ENCODE measurements around the gene CLEC16A.
A peak's percentile ranks its signal among the peaks of the same experiment; 100 is the strongest.
"Not testable (repeated sequence)": the region's sequence is repeated elsewhere in the genome, so short reads cannot be mapped to it uniquely, and the experiment has no call there.

Gene CLEC16A

DNA sequence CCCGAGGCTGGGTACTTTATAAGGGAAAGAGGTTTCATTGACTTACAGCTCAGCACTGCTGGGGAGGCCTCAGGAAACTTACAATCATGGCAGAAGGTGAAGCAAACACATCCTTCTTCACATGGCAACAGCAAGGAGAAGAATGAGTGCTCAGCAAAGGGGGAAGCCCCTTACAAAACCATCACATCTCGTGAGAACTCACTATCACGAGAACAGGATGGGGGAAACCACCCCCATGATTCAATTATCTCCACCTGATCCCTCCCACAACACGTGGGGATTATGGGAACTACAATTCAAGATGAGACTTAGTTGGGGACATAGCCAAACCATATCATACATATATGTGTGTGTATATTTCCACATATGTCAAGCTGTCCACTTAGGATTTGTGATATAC, 22.2 kb downstream of the CLEC16A start:
- DNase-seq = not testable (repeated sequence)

DNA sequence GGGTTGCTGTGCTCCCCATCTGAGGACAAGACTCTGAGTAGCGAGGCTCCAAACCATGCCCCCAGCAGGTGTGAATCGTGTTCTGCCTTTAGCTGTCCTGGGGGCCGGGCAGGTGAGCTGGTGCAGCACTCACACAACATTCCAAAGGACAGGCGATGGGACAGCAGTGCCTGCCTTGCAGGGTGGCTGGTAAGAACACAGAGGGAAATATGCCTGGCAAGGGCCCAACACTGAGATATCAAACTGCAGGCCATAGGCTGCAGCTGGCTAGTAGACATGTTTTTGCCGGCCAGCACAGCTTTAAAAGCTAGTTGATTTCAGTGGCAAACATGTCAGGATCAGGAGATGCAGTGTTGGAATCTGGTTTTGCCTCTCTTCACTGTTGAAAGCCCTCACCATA, 23.6 kb downstream of the CLEC16A start:
- no peak for DNase-seq

DNA sequence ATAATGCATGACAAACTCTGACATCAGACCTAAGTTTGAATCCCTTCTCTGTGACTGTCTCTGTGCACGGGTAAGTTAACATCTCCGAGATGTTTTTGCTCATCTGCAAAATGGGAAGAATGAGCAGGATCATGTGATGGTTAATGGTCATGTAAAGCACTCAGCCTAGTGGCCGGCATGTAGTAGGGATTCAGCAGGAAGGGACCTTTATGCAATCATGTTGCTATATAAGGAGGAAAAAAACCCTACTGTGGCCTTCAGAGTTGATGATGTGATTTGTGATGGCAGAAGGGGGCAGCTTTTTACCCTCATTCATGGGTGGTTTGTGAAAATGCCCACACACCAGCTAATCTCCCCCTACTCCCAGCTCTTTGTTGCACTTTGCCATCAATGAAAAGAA, 24.1 kb downstream of the CLEC16A start:
- no peak for DNase-seq

DNA sequence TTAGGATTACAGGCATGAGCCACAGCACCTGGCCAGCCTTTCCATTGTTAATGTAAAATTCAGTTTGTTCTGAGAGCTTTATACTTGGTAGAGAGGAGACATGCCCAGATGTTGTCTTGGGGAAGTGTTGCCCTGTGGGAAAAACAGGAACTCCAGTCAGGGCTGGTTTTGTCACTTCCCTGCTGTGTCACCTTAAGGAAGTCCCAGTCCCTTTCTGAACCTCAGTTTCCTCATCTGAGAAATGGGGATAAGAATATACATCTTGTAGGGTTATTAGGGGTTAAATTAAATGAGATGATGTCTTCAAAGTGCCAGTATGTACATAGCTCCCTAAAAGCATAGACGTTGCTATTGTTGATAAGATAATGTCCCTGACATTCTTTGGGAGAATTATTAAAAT, 25.3 kb downstream of the CLEC16A start:
- no peak for DNase-seq

DNA sequence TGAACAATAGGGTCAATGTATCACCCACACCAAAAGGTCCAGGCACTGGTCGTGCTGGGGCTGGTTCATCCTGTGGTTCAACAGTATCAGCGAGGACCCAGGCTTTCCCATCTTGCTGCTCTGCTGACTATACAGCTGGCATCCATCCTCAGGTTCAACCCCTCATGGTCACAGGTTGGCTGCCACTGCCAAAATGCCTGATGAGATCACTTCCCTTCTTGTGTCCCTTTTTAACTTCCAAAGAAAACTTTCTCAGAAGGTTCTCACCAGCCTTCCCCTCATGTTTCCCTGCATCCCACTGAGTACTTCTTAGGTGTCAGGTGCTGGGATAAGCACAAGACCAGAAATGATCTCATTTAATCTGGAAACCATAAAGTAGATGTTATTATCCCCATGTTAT, 25.7 kb downstream of the CLEC16A start:
- DNase-seq = no peak

DNA sequence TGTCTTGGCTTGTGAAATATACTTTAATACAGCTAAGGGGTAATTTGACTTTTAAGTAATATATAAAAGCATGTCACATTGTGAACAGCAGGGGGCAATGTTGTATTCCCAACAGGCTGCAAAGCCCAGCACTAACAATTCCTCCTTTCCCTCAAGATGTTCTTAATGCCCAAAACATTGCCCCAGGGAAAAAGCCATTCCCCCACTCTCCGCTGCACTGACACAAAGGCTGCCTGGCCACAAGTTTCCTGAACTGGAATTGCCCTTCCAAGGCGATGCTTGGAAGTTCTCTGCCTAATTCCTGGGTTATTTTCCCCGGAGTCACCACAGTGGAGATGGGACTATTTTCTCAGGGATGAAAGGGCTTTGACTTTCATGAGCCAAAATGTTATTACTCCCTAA, 27.2 kb downstream of the CLEC16A start:
- peak in 6 of 14 donors; percentile 7 to 47 (median 22) for DNase-seq

DNA sequence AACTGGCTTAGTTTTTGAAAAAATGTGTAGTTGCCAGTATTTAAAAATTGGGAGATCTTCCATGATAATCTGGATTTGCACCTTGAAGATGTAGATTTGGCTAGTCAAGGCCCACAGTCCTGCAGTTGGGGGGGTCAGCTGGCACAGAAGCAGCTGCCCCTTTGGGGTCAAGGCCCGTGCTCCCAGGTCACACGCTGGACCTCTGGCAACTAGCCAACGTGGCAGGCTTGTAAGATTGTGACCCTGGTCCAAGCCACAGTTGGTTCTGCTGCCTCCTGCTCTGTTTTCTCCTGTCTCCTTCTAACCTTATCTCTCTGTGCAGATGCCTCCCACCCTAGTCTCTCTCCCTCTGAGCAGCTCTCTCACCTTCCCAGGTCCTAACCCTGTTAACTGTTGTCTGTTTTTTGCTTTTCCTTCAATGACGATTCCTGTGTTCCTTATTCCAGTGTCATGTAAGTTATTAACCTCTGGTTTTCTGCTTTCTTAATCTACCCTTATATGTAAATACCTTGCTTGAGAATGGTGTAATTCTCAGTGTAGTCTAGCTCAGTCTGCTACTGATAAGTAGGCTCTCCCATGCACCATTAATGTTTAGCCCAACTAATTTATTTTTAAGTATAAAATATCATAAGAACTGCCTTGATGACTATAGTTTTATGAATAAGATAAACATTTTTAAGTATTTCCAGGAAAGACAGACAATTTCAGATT, 27.9 kb downstream of the CLEC16A start:
- DNase-seq = no peak

DNA sequence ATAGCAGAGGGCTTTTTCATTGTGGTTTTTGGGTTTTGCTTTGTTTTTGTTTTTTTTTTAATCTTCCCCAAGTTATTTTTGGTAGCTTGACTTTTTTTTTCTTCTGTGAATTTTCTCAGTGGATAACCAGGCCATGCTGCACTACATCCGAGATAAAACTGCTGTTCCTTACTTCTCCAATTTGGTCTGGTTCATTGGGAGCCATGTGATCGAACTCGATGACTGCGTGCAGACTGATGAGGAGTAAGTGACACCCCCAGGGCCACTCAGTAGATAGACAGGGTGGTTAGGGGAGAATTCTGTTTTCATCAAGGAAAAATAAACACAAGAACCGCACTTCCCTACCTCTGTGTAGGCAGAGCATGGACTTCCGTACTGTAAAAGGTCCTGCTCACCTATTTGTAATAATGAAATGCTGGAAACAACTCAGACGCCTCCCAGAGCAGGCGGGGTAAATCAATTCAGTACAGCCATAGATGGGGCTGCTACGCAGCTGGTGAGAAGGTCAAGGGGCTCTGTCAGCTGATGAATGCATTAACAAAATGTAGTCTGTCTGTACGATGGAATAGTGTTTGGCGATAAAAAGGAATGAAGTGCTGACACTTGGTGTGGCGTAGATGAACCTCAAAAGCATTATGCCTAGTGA, 28.6 kb downstream of the CLEC16A start:
- DNase-seq = no peak

DNA sequence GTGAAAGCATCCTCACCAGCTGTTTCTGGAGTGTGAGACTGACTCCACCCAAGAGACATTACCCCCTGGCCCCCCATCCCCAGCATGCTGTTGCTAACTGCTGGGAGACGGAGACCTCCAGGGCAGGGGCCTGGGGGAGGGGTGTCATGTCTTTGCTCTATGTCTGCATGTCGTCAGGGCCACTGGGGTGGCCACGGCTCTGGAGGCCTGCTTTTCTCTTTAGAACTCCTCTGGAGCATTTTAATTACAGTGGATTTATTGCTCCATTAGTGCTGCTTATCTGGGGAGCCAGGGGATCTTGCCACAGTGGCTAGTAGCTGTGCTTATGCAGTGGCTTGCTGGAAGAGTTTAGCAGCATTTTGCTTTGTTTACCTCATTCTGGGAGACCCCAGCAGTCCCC, 32.3 kb downstream of the CLEC16A start:
- no peak for DNase-seq

DNA sequence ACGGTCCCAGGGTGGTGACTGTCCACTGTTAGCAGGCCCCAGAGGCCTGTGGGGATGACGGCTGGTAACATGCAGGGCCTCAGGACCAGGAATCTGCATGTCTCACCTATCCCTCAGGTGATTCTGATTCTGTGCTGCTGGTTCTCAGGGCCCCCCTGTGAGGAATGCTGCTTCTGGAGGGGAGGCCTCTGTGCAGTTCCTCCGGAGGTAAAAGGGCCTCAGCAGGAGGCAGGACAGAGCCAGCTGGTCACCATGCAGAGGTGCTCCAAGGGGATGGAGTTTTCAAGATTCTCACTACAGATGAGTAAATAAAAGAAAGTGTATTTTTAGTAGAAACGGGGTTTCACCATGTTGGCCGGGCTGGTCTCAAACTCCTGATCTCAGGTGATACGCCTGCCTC, 33.8 kb downstream of the CLEC16A start:
- DNase-seq = no peak

DNA sequence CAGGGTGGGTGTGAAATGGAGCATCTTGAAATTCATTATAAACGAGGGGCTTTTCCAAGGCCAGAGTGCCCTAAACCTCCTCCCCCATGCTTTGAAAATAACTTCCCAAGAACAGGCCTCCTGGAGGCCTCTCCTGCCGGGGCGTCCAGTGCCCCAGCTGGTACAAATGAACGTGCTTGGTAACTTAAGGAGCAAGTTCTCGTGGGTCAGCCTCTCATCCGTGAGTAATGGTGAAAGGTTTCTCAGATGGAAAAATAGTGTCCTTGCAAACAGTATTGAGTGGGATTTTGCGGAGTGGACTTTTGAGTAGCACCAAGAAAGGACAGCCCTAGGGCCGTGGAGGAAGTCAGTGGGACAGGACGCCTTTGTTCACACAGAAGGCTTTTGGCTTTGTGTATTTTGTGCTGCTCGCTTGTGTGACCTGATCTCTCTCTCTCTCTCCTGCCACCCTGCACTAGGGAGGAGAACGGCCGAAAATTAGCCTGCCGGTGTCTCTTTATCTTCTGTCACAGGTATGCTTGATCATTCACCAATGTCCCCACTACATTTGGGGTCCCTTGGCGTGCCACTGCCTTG, 34.6 kb downstream of the CLEC16A start:
- peak in 3 of 14 donors; percentile 3 to 10 (median 7) for DNase-seq

DNA sequence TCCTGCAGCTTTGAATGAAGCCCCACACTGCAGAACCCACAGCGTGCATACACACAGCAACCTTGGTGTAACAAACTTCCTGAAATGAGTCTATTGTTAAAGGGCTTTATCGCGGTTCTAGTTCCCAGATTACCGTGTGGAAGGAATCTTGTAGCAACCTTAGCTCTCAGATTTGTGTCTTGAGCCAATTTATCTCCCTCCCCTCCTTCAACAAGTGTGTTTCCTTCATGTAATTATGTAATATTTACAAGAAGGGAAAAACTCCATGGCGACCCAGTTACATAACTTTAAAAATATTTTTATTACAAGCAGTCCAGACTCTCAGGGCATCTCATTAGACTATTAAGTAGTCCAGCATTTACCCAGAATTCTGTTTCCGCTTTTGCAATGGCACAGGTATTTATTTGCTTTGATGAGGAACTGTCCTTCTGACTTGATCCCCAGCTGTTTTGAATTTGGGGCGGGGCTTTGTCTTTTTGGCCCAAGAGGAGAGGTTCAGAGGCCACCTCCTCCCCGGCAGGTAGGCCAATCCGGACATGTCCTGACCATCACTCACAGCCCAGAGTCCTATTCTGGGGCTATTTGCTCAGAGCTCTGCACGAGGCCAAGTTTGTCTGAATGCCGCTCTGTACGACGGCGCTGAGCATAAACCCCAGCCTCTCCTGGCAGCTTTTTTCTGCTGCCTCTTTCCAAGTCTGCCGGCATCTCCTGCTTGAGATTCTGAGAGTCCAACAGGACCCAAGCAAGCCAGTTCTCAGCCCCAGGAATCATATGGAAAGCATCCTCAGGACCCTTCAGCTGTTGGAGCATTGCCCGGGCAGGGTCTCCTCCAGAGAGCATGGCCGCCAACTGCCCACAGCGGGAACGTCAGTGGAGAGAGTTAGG, 35.6 kb downstream of the CLEC16A start:
- DNase-seq = peak in 11 of 14 donors; percentile 6 to 38 (median 19)

DNA sequence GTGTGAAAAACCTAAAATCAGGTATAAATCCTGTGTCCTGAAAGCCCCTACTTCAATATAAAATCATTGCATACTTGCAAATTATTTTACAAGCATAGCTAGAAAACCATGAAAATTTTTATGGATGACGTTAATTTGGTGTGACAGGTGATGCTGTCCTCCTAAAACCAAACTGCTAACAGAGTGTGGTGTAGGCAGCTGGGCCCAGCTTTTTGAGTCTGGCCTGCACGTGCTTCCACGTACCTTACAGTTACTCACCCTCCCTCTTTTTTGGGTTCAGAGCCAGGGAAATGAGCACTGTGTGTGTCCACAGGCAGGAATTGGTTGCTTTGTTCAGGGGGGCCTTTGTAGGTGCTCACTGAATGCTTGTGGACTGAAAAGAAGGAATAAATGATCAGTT, 36.4 kb downstream of the CLEC16A start:
- peak in 1 of 14 donors; percentile 12 for DNase-seq

DNA sequence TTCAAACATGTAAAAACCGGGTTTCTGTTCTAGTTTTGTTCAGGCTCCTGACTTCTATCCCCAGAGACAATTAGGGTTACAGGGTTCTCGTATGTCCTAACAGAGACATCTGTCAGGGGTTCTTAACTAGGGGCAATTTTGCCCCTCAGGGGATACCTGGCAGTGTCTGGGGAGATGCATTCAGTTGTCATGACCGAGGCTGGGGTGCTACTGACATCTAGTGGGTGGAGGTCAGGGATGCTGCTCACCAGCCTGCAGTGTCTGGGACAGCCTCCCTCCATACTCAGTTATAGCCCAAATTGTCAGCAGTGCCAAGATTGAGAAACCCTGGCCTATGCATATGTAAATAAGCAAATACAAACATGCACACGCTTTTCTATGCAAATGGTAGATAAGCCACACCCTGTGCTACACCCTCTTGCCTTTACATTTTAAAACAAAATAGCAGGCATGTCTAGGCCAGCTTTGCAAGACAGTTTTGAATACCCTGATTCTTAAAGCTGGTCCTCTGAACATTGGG, 37.4 kb downstream of the CLEC16A start:
- DNase-seq = peak in 1 of 14 donors; percentile 1

DNA sequence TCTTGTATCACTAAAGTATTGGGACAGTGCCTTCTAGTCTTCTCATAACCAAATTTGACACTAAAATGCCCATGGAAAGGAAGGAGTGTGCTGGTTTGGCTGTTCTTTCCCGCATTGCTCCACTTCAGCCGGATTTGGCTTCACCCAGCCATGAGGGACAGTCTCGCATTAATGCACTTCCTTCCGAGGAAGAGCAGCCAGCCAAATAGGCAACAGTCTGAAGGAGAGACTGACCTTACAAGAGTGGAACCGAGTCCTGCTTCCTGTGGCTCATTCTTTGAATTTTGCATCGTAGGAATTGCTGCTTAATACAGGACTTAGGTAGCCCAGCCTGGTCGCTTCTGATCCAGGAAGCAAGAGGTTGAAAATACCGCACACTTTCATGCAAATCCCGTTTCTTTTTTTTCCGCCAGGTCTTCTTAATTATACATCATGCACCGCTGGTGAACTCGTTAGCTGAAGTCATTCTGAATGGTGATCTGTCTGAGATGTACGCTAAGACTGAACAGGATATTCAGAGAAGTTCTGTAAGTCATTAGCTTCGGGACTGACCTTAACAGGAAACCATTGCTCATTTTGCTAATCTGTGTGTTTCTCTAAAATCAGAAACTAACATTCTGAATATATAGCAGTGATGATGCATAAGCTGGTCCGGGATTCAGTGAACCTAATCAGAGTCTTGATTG, 38.2 kb downstream of the CLEC16A start:
- DNase-seq = no peak

DNA sequence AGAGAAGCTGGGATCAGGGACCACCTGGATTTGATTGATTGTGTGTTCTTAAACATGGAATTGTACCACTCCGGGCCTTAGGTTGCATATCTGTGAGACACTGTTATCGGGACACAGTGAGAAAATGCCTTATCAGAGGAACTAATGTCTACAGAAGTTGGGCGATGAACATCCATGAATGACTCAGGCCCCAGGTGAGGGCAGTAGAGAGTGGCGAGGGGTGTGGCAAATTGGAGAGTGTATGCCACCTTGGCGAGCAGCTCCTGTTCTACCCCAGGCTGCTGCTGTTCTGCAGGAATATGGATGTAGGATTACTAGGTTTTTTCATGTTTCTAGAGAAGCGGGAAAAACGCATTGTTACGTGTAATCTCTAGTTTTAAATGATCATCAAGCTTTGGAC, 38.8 kb downstream of the CLEC16A start:
- no peak for DNase-seq

DNA sequence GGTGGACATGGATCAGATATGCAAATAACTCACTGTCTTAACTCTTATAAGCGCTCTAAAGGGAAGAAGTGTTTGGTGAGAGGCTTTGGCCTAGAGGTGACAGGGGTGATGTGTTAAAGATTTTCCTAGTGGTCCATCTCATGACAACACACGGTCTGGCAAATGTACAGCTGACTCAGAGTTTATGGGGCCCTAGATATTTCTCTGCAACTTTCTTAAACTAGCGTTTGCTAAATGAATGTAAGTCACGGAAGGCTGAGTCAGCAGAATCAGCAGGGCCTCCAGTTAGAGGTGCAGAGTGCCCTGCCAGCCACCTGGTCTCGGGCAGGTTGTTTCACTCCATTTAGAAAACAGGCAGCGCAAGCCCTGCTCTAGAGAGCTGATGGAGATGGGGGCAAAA, 40.1 kb downstream of the CLEC16A start:
- no peak for DNase-seq

DNA sequence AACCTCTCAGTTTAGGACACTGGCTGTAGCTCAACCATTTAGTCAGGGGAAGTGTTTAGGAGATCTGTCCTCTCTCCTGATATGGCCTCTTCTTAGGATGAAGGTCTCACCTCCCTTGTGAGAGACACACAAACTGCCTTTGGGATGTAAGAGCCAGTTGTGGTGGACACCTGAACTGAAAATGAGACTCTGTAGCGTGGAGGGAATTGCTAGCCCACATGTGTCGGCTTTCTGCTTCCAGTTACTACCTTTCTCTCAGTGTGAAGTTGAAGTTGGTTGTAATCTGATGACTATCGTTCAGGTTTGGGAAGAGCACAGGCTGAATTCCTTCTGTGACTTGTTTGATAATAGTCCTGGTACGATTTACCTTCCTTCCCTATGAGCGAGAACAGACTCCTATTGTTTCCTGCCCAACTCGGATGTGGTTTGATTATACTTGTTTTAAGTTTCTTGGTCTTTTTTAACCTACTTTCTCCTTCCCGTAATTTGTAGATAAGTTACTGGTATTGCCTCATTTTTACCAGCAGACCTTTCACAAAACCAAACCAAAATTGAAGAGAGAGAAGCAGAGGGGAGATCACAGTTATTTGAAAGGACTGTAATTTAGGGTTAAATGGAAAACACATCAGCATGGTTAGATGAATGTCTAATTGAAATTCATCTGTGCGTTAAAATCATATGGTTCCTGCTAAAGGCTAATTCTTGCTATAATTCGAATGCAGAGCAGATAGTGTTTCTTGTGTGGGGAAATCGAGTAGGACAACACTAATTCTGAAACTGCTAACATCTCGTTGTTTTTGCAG, 43.2 kb downstream of the CLEC16A start:
- no peak for DNase-seq

DNA sequence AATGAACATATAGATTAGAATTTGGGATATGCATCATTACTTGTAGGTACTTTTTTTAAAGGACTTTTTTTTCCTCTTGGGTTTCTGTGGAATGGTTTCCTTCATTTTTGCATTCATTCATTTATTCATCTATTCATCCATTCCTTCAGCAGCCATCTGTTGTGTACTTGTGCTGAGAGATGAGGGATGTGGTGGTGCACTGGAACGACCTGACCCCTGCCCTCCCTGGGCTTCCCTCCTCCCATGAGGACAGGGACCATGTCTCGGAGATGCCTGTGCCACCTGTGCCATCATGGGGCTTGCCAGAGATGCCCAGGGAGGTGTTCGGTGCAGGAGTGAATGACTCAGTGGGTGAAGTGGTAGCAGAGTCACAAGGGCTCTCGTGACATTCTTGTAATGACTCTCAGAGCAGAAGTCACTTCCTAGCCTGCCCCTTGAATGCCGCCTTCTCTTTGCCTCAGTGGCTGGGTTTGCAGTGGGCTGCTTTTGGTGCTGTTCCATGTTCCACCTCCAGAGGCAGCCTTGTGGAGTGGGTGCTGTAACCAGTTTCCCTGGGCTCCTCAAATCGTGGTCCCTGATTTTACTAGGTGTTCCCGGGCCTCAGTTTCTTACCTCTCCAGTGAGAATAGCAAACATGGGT, 43.9 kb downstream of the CLEC16A start:
- no peak for DNase-seq

DNA sequence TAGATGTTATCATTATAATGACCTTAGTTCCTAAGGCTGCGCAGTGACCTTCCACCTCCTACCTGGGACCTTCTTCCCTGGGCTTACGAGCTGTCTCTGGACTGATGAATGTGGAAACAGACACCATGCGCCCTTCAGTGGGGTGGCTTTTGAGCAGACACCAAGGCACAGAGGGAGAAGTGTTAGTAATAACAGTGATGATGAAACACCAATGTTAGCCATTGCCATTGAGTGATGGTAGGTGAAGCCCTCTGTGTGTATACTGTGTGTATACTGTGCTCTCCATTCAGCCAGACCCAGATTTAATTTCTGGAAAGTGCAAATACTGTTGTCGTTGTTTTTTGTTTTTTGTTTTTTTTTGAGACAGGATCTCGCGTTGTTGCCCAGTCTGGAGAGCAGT, 44.5 kb downstream of the CLEC16A start:
- no peak for DNase-seq

DNA sequence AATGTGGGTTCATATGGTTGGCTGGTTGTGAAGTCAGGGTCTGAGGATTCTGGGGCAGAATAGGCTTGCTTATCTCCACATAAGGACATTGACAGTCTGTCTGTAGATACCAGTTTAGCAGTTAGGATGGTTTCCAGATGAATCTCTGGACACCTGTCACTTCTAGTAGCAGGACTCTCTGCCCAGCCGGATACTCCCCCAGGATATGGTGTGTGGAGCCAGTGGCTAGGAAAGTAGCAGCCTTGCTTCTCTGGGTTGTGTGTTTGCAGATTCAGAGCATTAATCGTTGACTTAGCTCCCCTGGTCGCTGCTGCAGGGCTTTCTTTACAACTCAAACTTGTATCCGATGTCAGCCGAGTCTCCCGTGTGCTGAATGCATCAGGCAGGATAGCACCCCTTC, 45.2 kb downstream of the CLEC16A start:
- no peak for DNase-seq
